HL-60 (cell line): ENCODE data around the gene EFL1.

Source experiments
- GABPA ChIP-seq: IDR thresholded peaks from 2 replicates; pipeline ENCODE4 v1.6.1; 2012; ENCODE audit warnings: low read depth
- POLR2AphosphoS5 ChIP-seq: IDR thresholded peaks from 2 replicates; pipeline ENCODE4 v1.6.1; 2012; ENCODE audit warnings: low read depth
- SPI1 ChIP-seq: IDR thresholded peaks from 2 replicates; pipeline ENCODE4 v1.6.1; 2012; ENCODE audit warnings: low read depth, mild to moderate bottlenecking, borderline replicate concordance
- TF ChIP-seq, protein P1 (sequence below): IDR thresholded peaks from one replicate; pipeline ENCODE4 v1.5.1; 2011; ENCODE audit warnings: low read length, control low read depth, inconsistent platforms; ENCODE audit not compliant: insufficient read depth
- TF ChIP-seq, protein P2 (sequence below): IDR thresholded peaks from 2 replicates; pipeline ENCODE4 v1.6.1; 2012; ENCODE audit warnings: low read depth; ENCODE audit not compliant: insufficient replicate concordance

DNA sequence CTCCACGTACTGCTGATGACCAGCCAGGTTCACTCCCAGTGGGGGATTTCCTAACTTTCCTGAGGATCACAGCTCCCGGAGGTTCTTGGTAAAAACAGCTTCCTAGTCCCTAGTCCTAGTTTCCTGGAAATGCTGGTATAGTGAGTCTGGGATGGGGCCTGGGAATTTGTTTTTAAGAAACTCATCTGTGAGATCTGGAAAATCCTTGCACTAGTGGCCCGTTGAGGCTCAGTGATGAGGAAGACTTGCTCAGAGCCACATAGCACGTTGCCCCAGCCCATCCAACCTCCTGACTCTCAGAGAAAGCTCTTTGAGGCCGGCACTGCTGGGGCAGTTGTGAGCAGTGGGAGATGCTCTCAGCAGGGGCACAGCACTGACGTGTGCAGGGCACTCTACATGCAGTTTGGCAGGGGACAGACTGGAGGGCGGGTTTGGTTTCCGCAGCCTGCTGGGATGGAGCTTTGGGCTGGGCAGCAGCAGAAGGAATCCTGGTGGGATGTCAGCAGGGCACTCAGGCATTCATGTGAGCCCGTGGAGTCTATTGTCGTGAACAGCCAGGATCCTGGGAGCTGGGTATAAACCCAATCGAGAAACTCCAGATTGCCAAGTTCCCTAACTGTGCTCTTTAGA lies 31.6 kb upstream of the EFL1 start:
- TF ChIP-seq, protein P1, sequence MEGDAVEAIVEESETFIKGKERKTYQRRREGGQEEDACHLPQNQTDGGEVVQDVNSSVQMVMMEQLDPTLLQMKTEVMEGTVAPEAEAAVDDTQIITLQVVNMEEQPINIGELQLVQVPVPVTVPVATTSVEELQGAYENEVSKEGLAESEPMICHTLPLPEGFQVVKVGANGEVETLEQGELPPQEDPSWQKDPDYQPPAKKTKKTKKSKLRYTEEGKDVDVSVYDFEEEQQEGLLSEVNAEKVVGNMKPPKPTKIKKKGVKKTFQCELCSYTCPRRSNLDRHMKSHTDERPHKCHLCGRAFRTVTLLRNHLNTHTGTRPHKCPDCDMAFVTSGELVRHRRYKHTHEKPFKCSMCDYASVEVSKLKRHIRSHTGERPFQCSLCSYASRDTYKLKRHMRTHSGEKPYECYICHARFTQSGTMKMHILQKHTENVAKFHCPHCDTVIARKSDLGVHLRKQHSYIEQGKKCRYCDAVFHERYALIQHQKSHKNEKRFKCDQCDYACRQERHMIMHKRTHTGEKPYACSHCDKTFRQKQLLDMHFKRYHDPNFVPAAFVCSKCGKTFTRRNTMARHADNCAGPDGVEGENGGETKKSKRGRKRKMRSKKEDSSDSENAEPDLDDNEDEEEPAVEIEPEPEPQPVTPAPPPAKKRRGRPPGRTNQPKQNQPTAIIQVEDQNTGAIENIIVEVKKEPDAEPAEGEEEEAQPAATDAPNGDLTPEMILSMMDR = no peak
- no peak for TF ChIP-seq POLR2AphosphoS5
- TF ChIP-seq, protein P2, sequence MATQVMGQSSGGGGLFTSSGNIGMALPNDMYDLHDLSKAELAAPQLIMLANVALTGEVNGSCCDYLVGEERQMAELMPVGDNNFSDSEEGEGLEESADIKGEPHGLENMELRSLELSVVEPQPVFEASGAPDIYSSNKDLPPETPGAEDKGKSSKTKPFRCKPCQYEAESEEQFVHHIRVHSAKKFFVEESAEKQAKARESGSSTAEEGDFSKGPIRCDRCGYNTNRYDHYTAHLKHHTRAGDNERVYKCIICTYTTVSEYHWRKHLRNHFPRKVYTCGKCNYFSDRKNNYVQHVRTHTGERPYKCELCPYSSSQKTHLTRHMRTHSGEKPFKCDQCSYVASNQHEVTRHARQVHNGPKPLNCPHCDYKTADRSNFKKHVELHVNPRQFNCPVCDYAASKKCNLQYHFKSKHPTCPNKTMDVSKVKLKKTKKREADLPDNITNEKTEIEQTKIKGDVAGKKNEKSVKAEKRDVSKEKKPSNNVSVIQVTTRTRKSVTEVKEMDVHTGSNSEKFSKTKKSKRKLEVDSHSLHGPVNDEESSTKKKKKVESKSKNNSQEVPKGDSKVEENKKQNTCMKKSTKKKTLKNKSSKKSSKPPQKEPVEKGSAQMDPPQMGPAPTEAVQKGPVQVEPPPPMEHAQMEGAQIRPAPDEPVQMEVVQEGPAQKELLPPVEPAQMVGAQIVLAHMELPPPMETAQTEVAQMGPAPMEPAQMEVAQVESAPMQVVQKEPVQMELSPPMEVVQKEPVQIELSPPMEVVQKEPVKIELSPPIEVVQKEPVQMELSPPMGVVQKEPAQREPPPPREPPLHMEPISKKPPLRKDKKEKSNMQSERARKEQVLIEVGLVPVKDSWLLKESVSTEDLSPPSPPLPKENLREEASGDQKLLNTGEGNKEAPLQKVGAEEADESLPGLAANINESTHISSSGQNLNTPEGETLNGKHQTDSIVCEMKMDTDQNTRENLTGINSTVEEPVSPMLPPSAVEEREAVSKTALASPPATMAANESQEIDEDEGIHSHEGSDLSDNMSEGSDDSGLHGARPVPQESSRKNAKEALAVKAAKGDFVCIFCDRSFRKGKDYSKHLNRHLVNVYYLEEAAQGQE = no peak
- TF ChIP-seq GABPA = no peak
- TF ChIP-seq SPI1 = no peak
